HEK293T (cell line): ENCODE results near the gene B3GALT2.

Source experiments
- CTCF ChIA-PET: fragments of 350-600 bp; formaldehyde crosslinking; extraction: SDS; loops from one replicate; lab custom pipeline; 2021; ENCODE audit warnings: antibody characterized with exemption, inconsistent platforms; lab: Yijun Ruan, JAX
- POLR2A ChIA-PET: fragments of 350-600 bp; formaldehyde crosslinking; extraction: SDS; loops from one replicate; lab custom pipeline; 2020; ENCODE audit warnings: antibody characterized with exemption, inconsistent platforms; lab: Yijun Ruan, JAX
- DNase-seq: peaks from one replicate; pipeline ENCODE4 v3.0.0; 2012; ENCODE audit warnings: mixed read lengths; ENCODE audit errors: extremely low spot score
- ARNT ChIP-seq: fragments of 450-650 bp; IDR thresholded peaks from 2 replicates; pipeline ENCODE4 v1.6.1; 2017; ENCODE audit warnings: mild to moderate bottlenecking
- BHLHE40 ChIP-seq: fragments of 450-650 bp; IDR thresholded peaks from 2 replicates; pipeline ENCODE4 v1.6.1; 2016; ENCODE audit warnings: mild to moderate bottlenecking, moderate library complexity, borderline replicate concordance
- CTBP1 ChIP-seq: fragments of 450-650 bp; IDR thresholded peaks from 2 replicates; pipeline ENCODE4 v1.6.1; 2016; ENCODE audit warnings: borderline replicate concordance
- ELF4 ChIP-seq: fragments of 450-650 bp; IDR thresholded peaks from 2 replicates; pipeline ENCODE4 v1.6.1; 2017; ENCODE audit warnings: antibody characterized with exemption
- FOXA1 ChIP-seq: fragments of 450-650 bp; IDR thresholded peaks from 2 replicates; pipeline ENCODE4 v1.6.1; 2016; ENCODE audit warnings: mild to moderate bottlenecking
- FOXK2 ChIP-seq: fragments of 450-650 bp; IDR thresholded peaks from 2 replicates; pipeline ENCODE4 v1.6.1; 2016; ENCODE audit warnings: mild to moderate bottlenecking
- FOXM1 ChIP-seq: fragments of 450-650 bp; IDR thresholded peaks from 2 replicates; pipeline ENCODE4 v1.6.1; 2017; ENCODE audit warnings: mild to moderate bottlenecking, borderline replicate concordance
- HDGF ChIP-seq: fragments of 450-650 bp; IDR thresholded peaks from 2 replicates; pipeline ENCODE4 v1.6.1; 2017; ENCODE audit warnings: antibody characterized with exemption, borderline replicate concordance
- L3MBTL2 ChIP-seq: fragments of 450-650 bp; conservative IDR thresholded peaks from 2 replicates; pipeline ENCODE4 v1.6.1; 2016; ENCODE audit warnings: mild to moderate bottlenecking
- LEF1 ChIP-seq: fragments of 450-650 bp; IDR thresholded peaks from 2 replicates; pipeline ENCODE4 v1.6.1; 2017; ENCODE audit warnings: mild to moderate bottlenecking, borderline replicate concordance
- NFRKB ChIP-seq: fragments of 450-650 bp; IDR thresholded peaks from 2 replicates; pipeline ENCODE4 v1.6.1; 2016; ENCODE audit warnings: mild to moderate bottlenecking, moderate library complexity
- PKNOX1 ChIP-seq: fragments of 450-650 bp; IDR thresholded peaks from 2 replicates; pipeline ENCODE4 v1.6.1; 2016
- SP1 ChIP-seq: fragments of 450-650 bp; IDR thresholded peaks from 2 replicates; pipeline ENCODE4 v1.6.1; 2017
- SUZ12 ChIP-seq: fragments of 450-650 bp; IDR thresholded peaks from 2 replicates; pipeline ENCODE4 v1.6.1; 2016; ENCODE audit warnings: mild to moderate bottlenecking
- TARDBP ChIP-seq: fragments of 450-650 bp; IDR thresholded peaks from 2 replicates; pipeline ENCODE4 v1.6.1; 2016
- ZNF384 ChIP-seq: fragments of 450-650 bp; IDR thresholded peaks from 2 replicates; pipeline ENCODE4 v1.6.1; 2016

Gene B3GALT2

GRCh38 chr1:193142409-193142808, 44.0 kb downstream of the B3GALT2 start:
- POLR2A ChIA-PET, result interaction anchor here (1.4 kb wide), 1 partner anchor 83 kb away, joined by 3 read pairs; the partner anchor contains the start of gene UCHL5
- no peak for DNase-seq
- TF ChIP-seq NFRKB (no peak), L3MBTL2 (no peak), SUZ12 (no peak), FOXK2 (no peak)
- CTCF ChIA-PET, result no interaction called here

GRCh38 chr1:193141804-193142203, 44.6 kb downstream of the B3GALT2 start:
- ChIA-PET CTCF (interaction anchor here (0.6 kb wide), 1 partner anchor 864 kb away, joined by 3 read pairs; no protein-coding TSS in a partner anchor), POLR2A (no interaction called here)
- no peak for TF ChIP-seq SUZ12
- no peak for TF ChIP-seq NFRKB
- no peak for TF ChIP-seq SP1
- TF ChIP-seq BHLHE40, result no peak
- TF ChIP-seq HDGF, result no peak
- no peak for TF ChIP-seq LEF1
- no peak for TF ChIP-seq L3MBTL2
- no peak for TF ChIP-seq ARNT
- TF ChIP-seq FOXK2, result no peak
- TF ChIP-seq CTBP1, result no peak

DNA sequence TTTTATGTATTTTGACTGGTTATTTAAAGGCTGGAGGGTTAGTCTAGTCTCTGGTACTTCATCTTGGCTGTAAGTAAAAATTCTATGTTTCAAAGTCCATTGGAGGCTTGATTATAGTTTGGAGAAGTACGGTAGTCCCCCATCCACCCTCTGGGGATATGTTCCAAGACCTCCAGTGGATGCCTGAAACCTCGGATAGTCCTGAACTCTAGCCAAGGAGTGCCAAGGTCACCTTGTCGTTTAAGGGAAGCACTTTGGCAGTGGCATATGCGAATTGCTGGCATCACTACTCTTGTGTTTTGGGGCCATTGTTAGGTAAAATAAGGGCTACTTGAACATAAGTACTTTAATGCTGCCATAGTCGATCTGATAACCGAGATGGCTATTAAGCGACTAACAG, 46.2 kb downstream of the B3GALT2 start:
- POLR2A ChIA-PET, result no interaction called here
- no peak for DNase-seq
- TF ChIP-seq BHLHE40, result no peak
- no peak for TF ChIP-seq ZNF384
- no peak for TF ChIP-seq SP1
- no peak for TF ChIP-seq NFRKB
- no peak for TF ChIP-seq FOXA1
- no peak for TF ChIP-seq L3MBTL2
- TF ChIP-seq SUZ12, result no peak
- TF ChIP-seq CTBP1, result no peak
- TF ChIP-seq PKNOX1, result no peak
- no peak for TF ChIP-seq ARNT
- TF ChIP-seq FOXM1, result no peak
- TF ChIP-seq ELF4, result no peak
- no peak for TF ChIP-seq FOXK2
- no peak for TF ChIP-seq TARDBP
- no peak for TF ChIP-seq LEF1
- CTCF ChIA-PET, result no interaction called here

More at GRCh38 chr1:193141804-193142203, 44.6 kb downstream of the B3GALT2 start:
- no peak for DNase-seq

GRCh38 chr1:193131266-193131860, 55.0 kb downstream of the B3GALT2 start:
- ChIA-PET CTCF (no interaction called here), POLR2A (no interaction called here)
- TF ChIP-seq TARDBP (no peak), SP1 (no peak), ZNF384 (no peak), L3MBTL2 (no peak), FOXK2 (no peak), FOXM1 (no peak), BHLHE40 (no peak), ELF4 (no peak), CTBP1 (no peak), NFRKB (no peak), HDGF (no peak), FOXA1 (no peak)
- DNase-seq, result no peak
